Psoas muscle (tissue), 8 donors: ENCODE results near the gene EXD3. TPM values are rescaled to one million over a fixed set of nuclear protein-coding genes. Genes with fewer than 3 reads are reported as not detected.
A peak's percentile ranks its signal among the peaks of the same experiment; 100 is the strongest.

Source experiments
- ATAC-seq, 4 donors: fragments of 200-7000 bp; cut with Tn5 transposase; one replicate each; pipeline ENCODE4 v1.9.1; 2020; ENCODE audit warnings: moderate library complexity in 3 of 4, mild to moderate bottlenecking in 2 of 4
- DNase-seq, 2 donors: peaks; one replicate each; pipeline ENCODE4 v3.0.0-alpha.2; 2020
- H3K27ac ChIP-seq: fragments of 200-600 bp; one replicate; pipeline ENCODE4 v1.8.0; 2022
- H3K27me3 ChIP-seq, 3 donors: fragments of 200-600 bp in 1 of 3; one replicate each; pipeline versions ENCODE4 v1.6.1 to v1.8.0; 2013 to 2022; ENCODE audit warnings: low read length in 2 of 3, mild to moderate bottlenecking in 2 of 3, moderate library complexity in 1 of 3; ENCODE audit not compliant: insufficient read depth in 3 of 3
- H3K36me3 ChIP-seq, 2 donors: fragments of 200-600 bp in 1 of 2; one replicate each; pipeline versions ENCODE4 v1.6.1 to v1.8.0; 2013 to 2022; ENCODE audit warnings: low read depth in 1 of 2, mild to moderate bottlenecking in 1 of 2, moderate library complexity in 1 of 2; ENCODE audit not compliant: insufficient read depth in 1 of 2
- H3K4me1 ChIP-seq: fragments of 200-600 bp; one replicate; pipeline ENCODE4 v1.8.0; 2022
- H3K4me3 ChIP-seq: fragments of 200-600 bp; one replicate; pipeline ENCODE4 v1.8.0; 2022; ENCODE audit warnings: mild to moderate bottlenecking
- H3K9me3 ChIP-seq: fragments of 200-600 bp; one replicate; pipeline ENCODE4 v1.8.0; 2022
- CTCF ChIP-seq: fragments of 200-600 bp; IDR thresholded peaks from one replicate; pipeline ENCODE4 v1.8.0; 2022; ENCODE audit warnings: antibody characterized with exemption
- WGBS, 3 donors: extraction: QIAGEN DNeasy Blood & Tissue Kit; methylation state at CpG; one replicate each; pipeline versions ENCODE4 v1.1.6 to v1.1.7; 2013; 5-methylcytosine and 5-hydroxymethylcytosine counted together
- intact Hi-C, 2 donors: fragments of 100-400 bp; cut with DNase I; formaldehyde crosslinking; loops; one replicate each; pipeline versions ENCODE4 v1.11.0 to v1.14.2; 2022
- polyA plus RNA-seq, 3 donors: library from polyadenylated mRNA; stranded (reverse); fragments of 200-250 nt; gene quantifications; one replicate each; pipeline ENCODE4 v1.2.3, GENCODE V29; 2013
- total RNA-seq, 4 donors: library from RNA; stranded (reverse); fragmentation: NEBNext Ultra II Directional in 2 of 4; extraction: Animal tissue kit (Norgen Biotek cat#: 25700) in 2 of 4; gene quantifications; one replicate each; pipeline versions ENCODE4 v1.2.1 to v1.2.4, GENCODE V29; 2021 to 2023
- donor health status: healthy with polysubstance abuse.
- donor health status: DM: no; HTN: no; CAD: no; lungs with moderate emphysema.
- donor health status: Bipolar disorder and iron deficiency.
- donor health status: healthy.
- donor health status: DM: yes; HTN: yes; CAD: no.
- donor health status: DM: no; HTN: no; CAD: no.
- donor health status: DM: no; HTN: no; CAD: no.
- donor health status: DM: yes; HTN: yes; CAD: no.

Gene EXD3
- total and polyA plus RNA-seq, 7 donors: 5.7 to 11.2 (median 9.4) TPM

- no peak overlapping the region for H3K27ac ChIP-seq
- peaks cover 3% of the 10 kb centered on the region for H3K4me1 ChIP-seq
- H3K4me3 ChIP-seq: no peak overlapping the region
- H3K36me3 ChIP-seq: peaks cover 0 to 4% of the 10 kb centered on the region in 2 donors
- WGBS, 3 donors: 41 to 51% (median 47%) methylated on average over 28 to 34 of the region's 34 CpGs
- no peak for TF ChIP-seq CTCF
- DNase-seq: peak; percentile 11 to 61
- intact Hi-C loops: no loop called here
- H3K27me3 ChIP-seq: no peaks in the 10 kb centered on the region
- ATAC-seq: peak; percentile 43 to 57 (median 50)
- no peaks in the 10 kb centered on the region for H3K9me3 ChIP-seq
Observed at GRCh38 chr9:137429974-137430722, 7.2 kb upstream of the EXD3 start.

- 75 to 78% (median 76%) methylated on average over 10 to 14 of the region's 14 CpGs for WGBS, 3 donors
- H3K4me1 ChIP-seq: peaks cover 10% of the 10 kb centered on the region
- TF ChIP-seq CTCF: no peak
- intact Hi-C loops: no loop called here
- H3K4me3 ChIP-seq: no peak overlapping the region
- H3K9me3 ChIP-seq: no peaks in the 10 kb centered on the region
- no peak overlapping the region for H3K27ac ChIP-seq
- H3K36me3 ChIP-seq: peaks cover 0 to 4% of the 10 kb centered on the region in 2 donors
- ATAC-seq: no peak
- DNase-seq: peak in 1 of 2 donors; percentile 10
- H3K27me3 ChIP-seq: no peaks in the 10 kb centered on the region
Observed at GRCh38 chr9:137429546-137429890, 6.6 kb upstream of the EXD3 start.

- DNase-seq (peak; percentile 12 to 48), ATAC-seq (no peak)
- Histone ChIP-seq H3K9me3 (no peaks in the 10 kb centered on the region), H3K27me3 (no peaks in the 10 kb centered on the region), H3K4me3 (no peak overlapping the region), H3K36me3 (peaks cover 0 to 4% of the 10 kb centered on the region in 2 donors), H3K27ac (no peak overlapping the region), H3K4me1 (peaks cover 15% of the 10 kb centered on the region)
- 64 to 79% (median 66%) methylated on average over 26 to 27 of the region's 27 CpGs for WGBS, 3 donors
- intact Hi-C loops: no loop called here
- no peak for TF ChIP-seq CTCF
Observed at GRCh38 chr9:137428841-137429545, 6.0 kb upstream of the EXD3 start.

- peaks cover 0 to 4% of the 10 kb centered on the region in 2 donors for H3K36me3 ChIP-seq
- H3K9me3 ChIP-seq: no peaks in the 10 kb centered on the region
- DNase-seq: peak; percentile 4 to 37
- H3K27ac ChIP-seq: no peak overlapping the region
- intact Hi-C loops: no loop called here
- no peak for ATAC-seq
- WGBS, 3 donors: 64 to 73% (median 66%) methylated on average over 5 to 6 of the region's 6 CpGs
- H3K27me3 ChIP-seq: no peaks in the 10 kb centered on the region
- H3K4me3 ChIP-seq: no peak overlapping the region
- TF ChIP-seq CTCF: no peak
- peaks cover 17% of the 10 kb centered on the region for H3K4me1 ChIP-seq
Observed at GRCh38 chr9:137428311-137428630, 5.3 kb upstream of the EXD3 start.
